PC-9 (cell line): ENCODE data around the gene KCNN3. TPM values are rescaled to one million over a fixed set of nuclear protein-coding genes. Genes with fewer than 3 reads are reported as not detected.

Experiments used
- BruUV-seq: library from RNA; stranded (reverse); fragments of 400-500 nt; replicated peaks from 2 replicates; lab custom pipeline; 2021; lab: Mats Ljungman, UMichigan
- CTCF ChIA-PET: fragments of 300-600 bp; sonication (Branson Sonifier 250); formaldehyde crosslinking; loops from one replicate; lab custom pipeline; 2022; ENCODE audit warnings: antibody characterized with exemption; lab: Charles Lee
- POLR2A ChIA-PET: fragments of 300-600 bp; sonication (Branson Sonifier 250); formaldehyde crosslinking; loops from one replicate; lab custom pipeline; 2022; ENCODE audit warnings: antibody characterized with exemption; ENCODE audit not compliant: unreplicated experiment; lab: Charles Lee
- DNase-seq, 2 experiments: peaks; one replicate each; pipeline versions ENCODE4 v3.0.0 to v3.0.0-alpha.2; 2015 to 2022; ENCODE audit warnings: mixed read lengths in 1 of 2
- H2AFZ ChIP-seq: fragments of 200-600 bp; sonication (generic); 2 replicates; pipeline ENCODE4 v1.8.1; 2017; ENCODE audit warnings: antibody characterized with exemption
- H3F3A ChIP-seq: fragments of 200-600 bp; sonication (generic); 2 replicates; pipeline ENCODE4 v1.8.1; 2017; ENCODE audit warnings: antibody characterized with exemption, mild to moderate bottlenecking, low read depth; ENCODE audit not compliant: insufficient read depth
- H3K27ac ChIP-seq: fragments of 200-600 bp; sonication (generic); 2 replicates; pipeline ENCODE4 v1.6.1; 2016; ENCODE audit warnings: mixed run types
- H3K27me3 ChIP-seq: fragments of 200-600 bp; sonication (generic); 2 replicates; pipeline ENCODE4 v1.6.1; 2016; ENCODE audit warnings: low read depth, mixed run types; ENCODE audit not compliant: insufficient read depth
- H3K36me3 ChIP-seq: fragments of 200-600 bp; sonication (generic); 2 replicates; pipeline ENCODE4 v1.6.1; 2016; ENCODE audit warnings: low read depth, mixed run types
- H3K4me1 ChIP-seq: fragments of 200-600 bp; sonication (generic); replicated peaks from 2 replicates; pipeline ENCODE4 v1.6.1; 2016; ENCODE audit warnings: mixed run types; ENCODE audit not compliant: insufficient read depth
- H3K4me2 ChIP-seq: fragments of 200-600 bp; sonication (generic); 2 replicates; pipeline ENCODE4 v1.6.1; 2017; ENCODE audit warnings: mixed run types
- H3K4me3 ChIP-seq: fragments of 200-600 bp; sonication (generic); 2 replicates; pipeline ENCODE4 v1.6.1; 2016; ENCODE audit warnings: mixed run types
- H3K79me2 ChIP-seq: fragments of 200-600 bp; sonication (generic); 2 replicates; pipeline ENCODE4 v1.6.1; 2017; ENCODE audit warnings: low read depth, mixed run types
- H3K9me2 ChIP-seq: fragments of 200-600 bp; sonication (generic); 2 replicates; pipeline ENCODE4 v1.8.1; 2017; ENCODE audit warnings: mild to moderate bottlenecking; ENCODE audit not compliant: insufficient read depth
- H3K9me3 ChIP-seq: fragments of 200-600 bp; sonication (generic); 2 replicates; pipeline ENCODE4 v1.8.1; 2016; ENCODE audit warnings: low read depth; ENCODE audit not compliant: insufficient read depth
- H4K20me1 ChIP-seq: fragments of 200-600 bp; sonication (generic); 2 replicates; pipeline ENCODE4 v1.8.1; 2017; ENCODE audit not compliant: insufficient read depth
- CTCF ChIP-seq: fragments of 200-600 bp; sonication (generic); conservative IDR thresholded peaks from 2 replicates; pipeline ENCODE4 v1.6.1; 2017; ENCODE audit warnings: mixed run types, antibody characterized with exemption, mild to moderate bottlenecking, moderate library complexity
- EZH2 ChIP-seq: fragments of 200-600 bp; sonication (generic); IDR thresholded peaks from 2 replicates; pipeline ENCODE4 v1.8.0; 2017; ENCODE audit warnings: antibody characterized with exemption, low read depth
- intact Hi-C: fragments of 100-400 bp; cut with micrococcal nuclease; formaldehyde crosslinking; loops from one replicate; pipeline ENCODE4 v1.10.0; 2022; ENCODE audit not compliant: unreplicated experiment
- total RNA-seq: library from RNA; stranded (reverse); gene quantifications from 2 replicates; pipeline ENCODE4 v1.2.3, GENCODE V29; 2021

The KCNN3 gene
- total RNA-seq, 1 experiment from 2014 or later, result 1.1 TPM

GRCh38 chr1:154745286-154745731, 124.8 kb downstream of the KCNN3 start:
- H3K9me2 ChIP-seq, result no peaks in the 10 kb centered on the region
- H3K4me3 ChIP-seq, result no peak overlapping the region
- H3K4me2 ChIP-seq, result no peak overlapping the region
- H3K27me3 ChIP-seq, result peaks cover 96% of the 10 kb centered on the region
- H4K20me1 ChIP-seq, result peaks cover 3% of the 10 kb centered on the region; the same call in 1 of the 2 replicates
- POLR2A ChIA-PET, result interaction anchor here (1.3 kb wide), 1 partner anchor 11 kb away, joined by 6 read pairs; no protein-coding TSS in a partner anchor
- no peaks in the 10 kb centered on the region for H3F3A ChIP-seq
- H3K9me3 ChIP-seq, result no peaks in the 10 kb centered on the region
- no peaks in the 10 kb centered on the region for H3K36me3 ChIP-seq
- H2AFZ ChIP-seq, result no peak overlapping the region
- no peaks in the 10 kb centered on the region for H3K4me1 ChIP-seq
- CTCF ChIA-PET, result no interaction called here
- BruUV-seq, result no TSS peak
- no peaks in the 10 kb centered on the region for H3K79me2 ChIP-seq
- no peak overlapping the region for H3K27ac ChIP-seq
- no peak for DNase-seq
- intact Hi-C loops, result no loop called here
- TF ChIP-seq CTCF (no peak), EZH2 (no peak)

- peaks cover 3% of the 10 kb centered on the region; the same call in 1 of the 2 replicates for H4K20me1 ChIP-seq
- H3K4me3 ChIP-seq, result no peak overlapping the region
- BruUV-seq, result no TSS peak
- no peaks in the 10 kb centered on the region for H3K9me2 ChIP-seq
- no peaks in the 10 kb centered on the region for H3K4me1 ChIP-seq
- no peak overlapping the region for H2AFZ ChIP-seq
- H3K9me3 ChIP-seq, result no peaks in the 10 kb centered on the region
- peaks cover 96% of the 10 kb centered on the region for H3K27me3 ChIP-seq
- no peaks in the 10 kb centered on the region for H3F3A ChIP-seq
- no peak for DNase-seq
- H3K36me3 ChIP-seq, result no peaks in the 10 kb centered on the region
- intact Hi-C loops, result no loop called here
- no peak overlapping the region for H3K27ac ChIP-seq
- H3K79me2 ChIP-seq, result no peaks in the 10 kb centered on the region
- no peak for TF ChIP-seq EZH2
- TF ChIP-seq CTCF, result no peak
- POLR2A ChIA-PET, result interaction anchor here (1.3 kb wide), 1 partner anchor 10 kb away, joined by 6 read pairs; no protein-coding TSS in a partner anchor
- no peak overlapping the region for H3K4me2 ChIP-seq
- CTCF ChIA-PET, result interaction anchor here (0.5 kb wide), 1 partner anchor 133 kb away, joined by 3 read pairs; no protein-coding TSS in a partner anchor
Measured at GRCh38 chr1:154744352-154745035, 125.6 kb downstream of the KCNN3 start.

- Histone ChIP-seq H3K9me3 (no peaks in the 10 kb centered on the region), H3K4me3 (no peak overlapping the region), H3K4me1 (no peaks in the 10 kb centered on the region), H3K27me3 (peaks cover 96% of the 10 kb centered on the region), H3K36me3 (no peaks in the 10 kb centered on the region), H3K9me2 (no peaks in the 10 kb centered on the region), H3K4me2 (no peak overlapping the region), H3K27ac (no peak overlapping the region), H3K79me2 (no peaks in the 10 kb centered on the region), H2AFZ (no peak overlapping the region), H3F3A (no peaks in the 10 kb centered on the region), H4K20me1 (peaks cover 3% of the 10 kb centered on the region; the same call in 1 of the 2 replicates)
- no peak for TF ChIP-seq EZH2
- no peak for DNase-seq
- ChIA-PET POLR2A (no interaction called here), CTCF (no interaction called here)
- no TSS peak for BruUV-seq
- intact Hi-C loops, result no loop called here
Measured at GRCh38 chr1:154743526-154744036, 126.5 kb downstream of the KCNN3 start.
